SU-DHL-6 (cell line): ENCODE results near the gene TTC23.
A peak's percentile ranks its signal among the peaks of the same experiment; 100 is the strongest.

Experiments used
- H2AFZ ChIP-seq: fragments of 200-600 bp; sonication (generic); 2 replicates; pipeline ENCODE4 v1.6.1; 2014; ENCODE audit warnings: low read depth, mild to moderate bottlenecking, moderate library complexity, mixed read lengths, antibody characterized with exemption, low read length; ENCODE audit not compliant: severe bottlenecking
- H3F3A ChIP-seq: fragments of 200-600 bp; shearing (Covaris generic); 2 replicates; pipeline ENCODE4 v1.6.0; 2016; ENCODE audit warnings: antibody characterized with exemption, mild to moderate bottlenecking; ENCODE audit not compliant: insufficient read depth
- H3K27ac ChIP-seq: fragments of 200-600 bp; sonication (generic); 2 replicates; pipeline ENCODE4 v1.5.1; 2016; ENCODE audit warnings: low read depth, mild to moderate bottlenecking, low read length, moderate library complexity, mixed read lengths
- H3K27me3 ChIP-seq: fragments of 200-600 bp; sonication (generic), shearing (Covaris generic); 2 replicates; pipeline ENCODE4 v1.6.0; 2014; ENCODE audit warnings: mild to moderate bottlenecking, low read length
- H3K36me3 ChIP-seq: fragments of 200-600 bp; sonication (generic); 2 replicates; pipeline ENCODE4 v1.6.1; 2014; ENCODE audit warnings: mild to moderate bottlenecking, low read length, mixed read lengths
- H3K4me2 ChIP-seq: fragments of 300-600, 200-600 bp; shearing (Covaris generic), sonication (generic); 2 replicates; pipeline ENCODE4 v1.6.0; 2014; ENCODE audit warnings: low read length, low read depth, mild to moderate bottlenecking; ENCODE audit not compliant: poor library complexity, severe bottlenecking
- H3K4me3 ChIP-seq: fragments of 200-600 bp; sonication (generic); 2 replicates; pipeline ENCODE4 v1.5.1; 2014; ENCODE audit warnings: antibody characterized with exemption, low read length, mild to moderate bottlenecking, mixed read lengths; ENCODE audit not compliant: insufficient read depth, poor library complexity, severe bottlenecking
- H3K79me2 ChIP-seq: fragments of 200-600 bp; sonication (generic); 2 replicates; pipeline ENCODE4 v1.6.1; 2014; ENCODE audit warnings: mild to moderate bottlenecking, low read length, moderate library complexity; ENCODE audit not compliant: insufficient read depth
- H3K9ac ChIP-seq: fragments of 200-600 bp; sonication (generic); 2 replicates; pipeline ENCODE4 v1.7.0; 2014; ENCODE audit warnings: mild to moderate bottlenecking, low read length
- H3K9me2 ChIP-seq: fragments of 200-600 bp; sonication (generic); replicated peaks from 2 replicates; pipeline ENCODE4 v1.6.1; 2014; ENCODE audit warnings: low read length; ENCODE audit not compliant: insufficient read depth
- H3K9me3 ChIP-seq: fragments of 200-600 bp; sonication (generic); 2 replicates; pipeline ENCODE4 v1.6.1; 2014; ENCODE audit warnings: low read length, mixed read lengths; ENCODE audit not compliant: insufficient read depth
- H4K20me1 ChIP-seq: fragments of 200-600 bp; sonication (generic); 2 replicates; pipeline ENCODE4 v1.6.1; 2014; ENCODE audit warnings: low read depth, mild to moderate bottlenecking, antibody characterized with exemption, low read length, moderate library complexity, mixed read lengths
- CTCF ChIP-seq: fragments of 200-600 bp; sonication (generic); IDR thresholded peaks from one replicate; pipeline ENCODE4 v1.5.1; 2017; ENCODE audit warnings: antibody characterized with exemption, mild to moderate bottlenecking, low read length, moderate library complexity; ENCODE audit not compliant: insufficient read depth, poor library complexity, severe bottlenecking
- EZH2phosphoT487 ChIP-seq: fragments of 200-600 bp; sonication (generic), shearing (Covaris generic); conservative IDR thresholded peaks from 2 replicates; pipeline ENCODE4 v1.6.1; 2018; ENCODE audit warnings: mild to moderate bottlenecking, antibody characterized with exemption, low read length, moderate library complexity, mixed read lengths

The TTC23 gene

GRCh38 chr15:99257107-99257750 lies 7.8 kb upstream of the TTC23 start:
- no peak for TF ChIP-seq EZH2phosphoT487
- no peak for TF ChIP-seq CTCF
- Histone ChIP-seq H3K9me2 (no peaks in the 10 kb centered on the region), H2AFZ (no peak overlapping the region), H3K36me3 (peaks cover 11% of the 10 kb centered on the region), H4K20me1 (no peaks in the 10 kb centered on the region), H3K4me3 (no peak overlapping the region), H3K27me3 (no peaks in the 10 kb centered on the region), H3K27ac (no peak overlapping the region), H3K9ac (no peak overlapping the region), H3F3A (peaks cover 5% of the 10 kb centered on the region; the same call in 1 of the 2 replicates), H3K79me2 (peaks cover 24% of the 10 kb centered on the region; the same call in 1 of the 2 replicates), H3K4me2 (no peak overlapping the region), H3K9me3 (no peaks in the 10 kb centered on the region)

GRCh38 chr15:99253381-99254090 lies 4.2 kb upstream of the TTC23 start:
- H3K27ac ChIP-seq: no peak overlapping the region
- peaks cover 28% of the 10 kb centered on the region; the same call in 1 of the 2 replicates for H3K79me2 ChIP-seq
- no peaks in the 10 kb centered on the region for H3K27me3 ChIP-seq
- no peaks in the 10 kb centered on the region for H3K9me3 ChIP-seq
- TF ChIP-seq EZH2phosphoT487 (no peak), CTCF (no peak)
- peaks cover 24% of the 10 kb centered on the region for H3F3A ChIP-seq
- no peaks in the 10 kb centered on the region for H3K9me2 ChIP-seq
- peak overlapping the region; percentile 82 for H3K4me2 ChIP-seq
- H3K36me3 ChIP-seq: peaks cover 11% of the 10 kb centered on the region
- H2AFZ ChIP-seq: no peak overlapping the region
- peak overlapping the region; percentile 90 for H3K9ac ChIP-seq
- H3K4me3 ChIP-seq: peak overlapping the region; percentile 93
- no peaks in the 10 kb centered on the region for H4K20me1 ChIP-seq

- H2AFZ ChIP-seq: peak overlapping the region; percentile 94
- no peaks in the 10 kb centered on the region for H4K20me1 ChIP-seq
- H3K9ac ChIP-seq: peak overlapping the region; percentile 90
- H3K27ac ChIP-seq: peak overlapping the region; percentile 62
- peaks cover 28% of the 10 kb centered on the region; the same call in 1 of the 2 replicates for H3K79me2 ChIP-seq
- H3K4me2 ChIP-seq: peak overlapping the region; percentile 82
- TF ChIP-seq EZH2phosphoT487 (no peak), CTCF (no peak)
- H3K4me3 ChIP-seq: peak overlapping the region; percentile 93
- H3F3A ChIP-seq: peaks cover 32% of the 10 kb centered on the region
- H3K36me3 ChIP-seq: peaks cover 11% of the 10 kb centered on the region
- H3K27me3 ChIP-seq: no peaks in the 10 kb centered on the region
- no peaks in the 10 kb centered on the region for H3K9me2 ChIP-seq
- H3K9me3 ChIP-seq: no peaks in the 10 kb centered on the region
Measured at GRCh38 chr15:99252326-99252725, 2.9 kb upstream of the TTC23 start.
